ENCODE results near the gene MIPOL1. TPM values are rescaled to one million over a fixed set of nuclear protein-coding genes. Genes with fewer than 3 reads are reported as not detected.

Gene MIPOL1
- total RNA-seq, 1 experiment from 2014 or later, result 18.7 TPM

GRCh38 chr14:37195327-37195726, 2.4 kb upstream of the MIPOL1 start:
- ChIA-PET CTCF (no interaction called here), POLR2A (no interaction called here)
- Histone ChIP-seq H3K4me1 (peaks cover 13% of the 10 kb centered on the region; the same call in 1 of the 2 replicates), H3K9me3 (no peaks in the 10 kb centered on the region), H3K27me3 (replicated peaks; ENCODE audit: control insufficient read depth, insufficient read depth, low read length) (no peaks in the 10 kb centered on the region), H3K36me3 (ENCODE audit: control insufficient read depth, insufficient read depth, low read length) (no peaks in the 10 kb centered on the region), H3K4me3 (ENCODE audit: low read depth, low read length) (no peak overlapping the region)
- TF ChIP-seq CTCF (IDR thresholded peaks at IDR 0.05; ENCODE audit: insufficient read depth in 1 of 2, low read depth in 1 of 2, low read length in 1 of 2, severe bottlenecking in 1 of 2, unreplicated experiment in 1 of 2), result no peak
- Mint-ChIP-seq H3K27ac (ENCODE audit: unreplicated experiment) (no peak overlapping the region), H3K27me3 (ENCODE audit: insufficient read depth, unreplicated experiment) (peaks cover 8% of the 10 kb centered on the region), H3K36me3 (ENCODE audit: insufficient read depth, unreplicated experiment) (peaks cover 9% of the 10 kb centered on the region), H3K4me3 (ENCODE audit: unreplicated experiment) (no peak overlapping the region), H3K4me1 (ENCODE audit: low read depth, unreplicated experiment) (peaks cover 18% of the 10 kb centered on the region), H3K9me3 (ENCODE audit: unreplicated experiment) (no peaks in the 10 kb centered on the region)
- intact Hi-C loops (cut with micrococcal nuclease; ENCODE audit: unreplicated experiment), result loop anchor here (5.0 kb wide), 1 partner anchor 37 kb away; no protein-coding TSS in a partner anchor
- BruUV-seq (replicated peaks), result no TSS peak
- no peak for DNase-seq

- Histone ChIP-seq H3K4me1 (peaks cover 13% of the 10 kb centered on the region; the same call in 1 of the 2 replicates), H3K27me3 (replicated peaks; ENCODE audit: control insufficient read depth, insufficient read depth, low read length) (no peaks in the 10 kb centered on the region), H3K9me3 (no peaks in the 10 kb centered on the region), H3K36me3 (ENCODE audit: control insufficient read depth, insufficient read depth, low read length) (no peaks in the 10 kb centered on the region), H3K4me3 (ENCODE audit: low read depth, low read length) (peak overlapping the region; percentile 73)
- TSS peak; percentile 93 for BruUV-seq (replicated peaks)
- Mint-ChIP-seq H3K36me3 (ENCODE audit: insufficient read depth, unreplicated experiment) (peaks cover 9% of the 10 kb centered on the region), H3K27me3 (ENCODE audit: insufficient read depth, unreplicated experiment) (peaks cover 4% of the 10 kb centered on the region), H3K9me3 (ENCODE audit: unreplicated experiment) (no peaks in the 10 kb centered on the region), H3K27ac (ENCODE audit: unreplicated experiment) (peak overlapping the region; percentile 98), H3K4me3 (ENCODE audit: unreplicated experiment) (peak overlapping the region; percentile 98), H3K4me1 (ENCODE audit: low read depth, unreplicated experiment) (peaks cover 18% of the 10 kb centered on the region)
- DNase-seq, result no peak
- TF ChIP-seq CTCF (IDR thresholded peaks at IDR 0.05; ENCODE audit: insufficient read depth in 1 of 2, low read depth in 1 of 2, low read length in 1 of 2, severe bottlenecking in 1 of 2, unreplicated experiment in 1 of 2), result no peak
- ChIA-PET POLR2A (interaction anchor here (0.5 to 1.3 kb wide), 4 partner anchors 15 to 773 kb away, joined by 3 to 7 read pairs (median 4); partner anchors contain the start of gene SLC25A21), CTCF (interaction anchor here (0.5 to 1.9 kb wide), 4 partner anchors 192 to 644 kb away, joined by 3 to 5 read pairs (median 4); no protein-coding TSS in a partner anchor)
- intact Hi-C loops (cut with micrococcal nuclease; ENCODE audit: unreplicated experiment), result loop anchor here (5.0 kb wide), 1 partner anchor 35 kb away; no protein-coding TSS in a partner anchor
Measured at GRCh38 chr14:37196604-37197420, 925 bp upstream of the MIPOL1 start.

- Histone ChIP-seq H3K4me1 (peaks cover 13% of the 10 kb centered on the region; the same call in 1 of the 2 replicates), H3K36me3 (ENCODE audit: control insufficient read depth, insufficient read depth, low read length) (no peaks in the 10 kb centered on the region), H3K4me3 (ENCODE audit: low read depth, low read length) (peak overlapping the region; percentile 73), H3K27me3 (replicated peaks; ENCODE audit: control insufficient read depth, insufficient read depth, low read length) (no peaks in the 10 kb centered on the region), H3K9me3 (no peaks in the 10 kb centered on the region)
- Mint-ChIP-seq H3K27ac (ENCODE audit: unreplicated experiment) (peak overlapping the region; percentile 98), H3K36me3 (ENCODE audit: insufficient read depth, unreplicated experiment) (peaks cover 9% of the 10 kb centered on the region), H3K4me1 (ENCODE audit: low read depth, unreplicated experiment) (peaks cover 18% of the 10 kb centered on the region), H3K27me3 (ENCODE audit: insufficient read depth, unreplicated experiment) (no peaks in the 10 kb centered on the region), H3K4me3 (ENCODE audit: unreplicated experiment) (peak overlapping the region; percentile 98), H3K9me3 (ENCODE audit: unreplicated experiment) (no peaks in the 10 kb centered on the region)
- intact Hi-C loops (cut with micrococcal nuclease; ENCODE audit: unreplicated experiment), result loop anchor here (1.0 to 5.0 kb wide), 3 partner anchors 26 to 48 kb away; partner anchors contain the start of gene SLC25A21
- TF ChIP-seq CTCF (IDR thresholded peaks at IDR 0.05; ENCODE audit: insufficient read depth in 1 of 2, low read depth in 1 of 2, low read length in 1 of 2, severe bottlenecking in 1 of 2, unreplicated experiment in 1 of 2), result no peak
- no peak for DNase-seq
- no TSS peak for BruUV-seq (replicated peaks)
- ChIA-PET CTCF (interaction anchor here (1.3 to 1.9 kb wide), 3 partner anchors 55 to 645 kb away, joined by 3 to 5 read pairs (median 4); no protein-coding TSS in a partner anchor), POLR2A (interaction anchor here (1.3 kb wide), 1 partner anchor 26 kb away, joined by 4 read pairs; the partner anchor contains the start of gene SLC25A21)
Measured at GRCh38 chr14:37198273-37198598, 499 bp downstream of the MIPOL1 start.
